SIG-M5 (cell line): Measurements from ENCODE around the gene WNT3A.
"Not testable (repeated sequence)": the region's sequence is repeated elsewhere in the genome, so short reads cannot be mapped to it uniquely, and the experiment has no call there.

Source experiments
- DNase-seq: peaks from one replicate; lab custom pipeline; 2025; lab: John Stamatoyannopoulos, UW

The WNT3A gene

GRCh38 chr1:228011721-228012311, 5.0 kb downstream of the WNT3A start:
- DNase-seq: no peak

DNA sequence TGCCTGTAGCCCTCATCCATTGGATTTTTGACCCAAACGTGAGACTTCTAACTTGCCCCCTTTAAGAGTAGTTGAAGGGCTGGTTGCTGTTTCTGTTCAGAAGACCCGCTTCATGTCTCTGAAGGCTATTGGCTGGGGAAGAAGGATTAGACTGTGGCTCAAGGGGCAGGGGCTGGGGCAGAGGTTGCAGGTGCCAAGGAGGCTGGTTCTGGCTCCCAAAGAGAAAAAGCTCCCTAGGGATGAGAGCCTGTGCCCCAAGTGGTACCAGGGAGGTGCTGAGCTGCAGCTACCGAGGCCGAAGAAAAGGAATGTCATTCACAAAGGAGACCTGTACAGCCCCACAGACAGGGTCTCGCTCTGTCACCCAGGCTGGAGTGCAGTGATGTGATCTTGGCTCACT, 5.8 kb downstream of the WNT3A start:
- DNase-seq: no peak

DNA sequence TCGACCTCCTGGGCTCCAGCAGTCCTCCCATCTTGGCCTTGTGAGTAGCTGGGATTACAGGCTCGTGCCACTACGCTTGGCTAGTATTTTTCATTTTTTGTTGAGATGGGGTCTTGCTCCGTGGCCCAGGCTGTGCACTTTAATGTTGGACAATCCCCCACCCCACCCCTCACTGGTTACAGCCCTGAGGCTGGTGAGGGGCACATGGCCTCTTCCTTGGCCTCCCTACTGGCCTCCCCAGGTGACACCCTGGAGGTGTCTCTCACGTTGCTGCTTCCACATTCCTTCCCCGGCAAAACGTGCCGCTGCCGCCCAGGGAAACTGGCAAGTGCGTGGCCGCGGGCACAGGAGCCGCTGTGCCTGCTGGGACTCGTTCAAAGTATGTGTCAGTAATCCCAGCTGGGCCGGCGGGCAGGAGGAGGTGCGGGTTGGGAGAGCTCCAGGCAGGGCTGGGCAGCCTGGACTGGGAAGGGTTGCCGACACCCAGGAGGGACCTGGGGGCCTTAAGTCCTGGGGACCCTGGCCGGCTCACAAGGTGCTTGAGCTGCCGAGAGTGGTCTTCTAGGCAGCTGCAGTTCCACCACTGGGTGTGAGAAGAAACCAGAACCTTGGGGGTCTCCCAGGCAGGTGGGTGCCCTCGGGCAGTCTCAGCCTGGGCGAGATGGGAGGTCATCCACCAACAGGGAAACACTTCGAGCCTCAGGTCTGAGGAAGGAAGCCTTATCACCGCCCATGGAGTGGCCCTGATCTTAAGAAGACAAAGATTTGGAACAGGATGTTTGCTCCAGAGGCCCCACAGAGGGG, 6.5 kb downstream of the WNT3A start:
- DNase-seq: no peak

GRCh38 chr1:228013935-228014930, 7.4 kb downstream of the WNT3A start:
- DNase-seq: no peak

DNA sequence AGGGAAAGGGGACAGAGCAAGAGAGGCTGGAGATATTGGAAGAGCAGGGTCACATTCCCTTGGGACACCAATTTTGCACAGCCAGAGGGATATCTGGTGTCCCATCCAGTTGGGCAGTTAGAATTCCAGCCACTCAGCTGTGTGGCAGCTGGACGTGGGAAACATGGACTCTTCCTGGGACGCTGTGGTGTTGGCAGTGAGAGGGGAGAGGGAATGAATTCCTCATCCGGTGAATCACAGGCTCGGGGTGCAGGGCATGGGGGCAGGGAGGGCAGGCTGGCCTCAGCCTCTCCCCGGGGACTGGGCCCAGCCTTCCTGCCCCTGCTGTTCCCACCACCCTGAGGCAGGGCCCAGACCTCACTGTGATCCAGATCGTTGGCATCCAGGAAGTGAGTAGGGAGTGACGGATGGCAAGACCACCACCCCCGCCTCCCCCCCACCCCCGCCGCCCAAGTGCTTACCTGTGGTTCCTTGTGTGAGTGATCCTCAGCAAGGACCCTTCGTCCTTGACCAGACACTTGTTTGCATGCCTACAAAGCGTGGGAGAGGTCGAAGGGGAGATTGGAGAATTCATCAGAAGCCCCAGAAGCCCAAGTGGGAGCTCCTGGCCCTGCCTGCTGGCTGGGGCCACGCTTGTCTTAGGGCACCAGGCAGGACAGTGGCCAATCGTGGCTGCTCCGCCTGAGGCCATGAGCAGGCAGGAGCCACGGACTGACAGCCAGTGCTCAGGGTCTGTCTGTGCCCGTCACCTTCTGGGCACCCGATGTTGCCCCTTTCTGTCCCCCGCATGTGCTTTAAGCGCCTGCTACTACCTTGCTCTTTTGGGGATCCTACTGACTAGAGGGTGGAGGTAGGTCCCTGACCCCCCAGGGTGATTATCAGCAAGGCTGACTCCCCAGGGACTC, 8.7 kb downstream of the WNT3A start:
- DNase-seq: no peak

GRCh38 chr1:228016181-228016510, 9.3 kb downstream of the WNT3A start:
- DNase-seq: no peak

DNA sequence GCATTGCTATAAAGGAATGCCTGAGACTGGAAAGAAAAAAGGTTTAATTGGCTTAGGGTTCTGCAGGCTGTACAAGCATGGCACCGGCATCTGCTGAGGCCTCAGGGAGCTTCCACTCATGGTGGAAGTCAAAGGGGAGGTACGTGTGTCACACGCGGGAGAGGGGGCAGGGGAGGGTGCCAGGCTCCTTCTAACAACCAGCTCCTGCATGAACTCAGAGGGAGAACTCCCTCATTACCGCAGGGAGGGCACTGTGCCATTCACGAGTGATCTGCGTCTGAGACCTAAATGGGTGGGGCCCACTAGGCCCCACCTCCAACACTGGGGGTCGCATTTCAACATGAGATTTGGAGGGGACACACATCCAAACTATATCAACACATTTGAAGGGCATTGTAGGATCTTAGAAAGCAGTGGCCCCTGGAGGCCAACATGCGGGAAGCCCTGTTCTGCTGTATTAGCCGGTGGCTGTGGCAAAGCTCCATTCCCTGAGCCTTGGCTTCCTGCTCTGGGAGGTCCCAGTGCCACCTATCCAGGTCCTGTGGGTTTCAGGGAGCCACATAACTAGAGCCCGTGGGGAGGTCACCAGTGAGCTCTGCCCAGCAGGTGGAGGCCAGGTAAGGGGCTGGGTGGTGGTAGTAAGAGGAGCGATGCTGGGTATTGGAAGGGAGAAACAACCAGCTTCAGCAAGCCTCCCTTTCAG, 10.0 kb downstream of the WNT3A start:
- DNase-seq: no peak

GRCh38 chr1:228017356-228018124, 10.7 kb downstream of the WNT3A start:
- DNase-seq: no peak

- DNase-seq: no peak
Measured at GRCh38 chr1:228018125-228018398, 11.3 kb downstream of the WNT3A start.

DNA sequence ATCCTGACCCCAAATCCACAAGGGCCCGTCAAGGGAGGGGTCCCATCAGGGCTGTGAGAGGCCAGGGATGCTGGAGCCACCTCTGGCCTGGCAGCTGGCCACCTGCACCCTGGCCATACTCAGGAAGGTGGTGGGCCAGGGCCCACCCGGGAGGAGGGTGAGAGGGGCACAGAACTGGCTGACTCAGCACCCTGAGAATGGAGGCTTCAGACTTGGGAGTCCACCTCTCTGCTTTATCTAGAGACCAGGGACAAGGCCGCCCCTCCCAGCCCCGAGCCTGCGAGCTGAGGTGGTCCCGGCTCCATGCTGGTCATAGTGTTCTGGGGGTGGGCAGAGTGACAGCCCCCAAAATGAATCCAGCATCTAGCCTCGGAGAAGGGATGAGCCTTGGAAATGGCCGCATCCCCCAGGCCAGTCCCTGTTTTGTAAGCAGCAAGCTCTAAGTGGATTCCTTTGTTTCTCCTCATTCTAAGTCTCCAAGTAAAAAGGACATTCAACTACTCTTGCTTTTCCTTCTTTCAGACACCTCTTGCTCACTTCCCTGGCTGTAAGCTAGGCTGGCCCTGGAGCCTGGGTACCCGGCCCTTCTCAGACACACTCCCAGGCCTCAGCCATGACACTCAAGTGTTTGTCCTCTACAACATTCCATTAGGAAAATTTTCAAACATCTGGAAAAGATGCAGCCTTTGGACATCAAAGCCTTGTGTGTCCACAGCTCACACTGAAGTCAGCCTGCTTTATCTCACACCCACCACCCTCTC, 12.3 kb downstream of the WNT3A start:
- DNase-seq: no peak

- not testable (repeated sequence) for DNase-seq
Measured at GRCh38 chr1:228019722-228020083, 12.9 kb downstream of the WNT3A start.

DNA sequence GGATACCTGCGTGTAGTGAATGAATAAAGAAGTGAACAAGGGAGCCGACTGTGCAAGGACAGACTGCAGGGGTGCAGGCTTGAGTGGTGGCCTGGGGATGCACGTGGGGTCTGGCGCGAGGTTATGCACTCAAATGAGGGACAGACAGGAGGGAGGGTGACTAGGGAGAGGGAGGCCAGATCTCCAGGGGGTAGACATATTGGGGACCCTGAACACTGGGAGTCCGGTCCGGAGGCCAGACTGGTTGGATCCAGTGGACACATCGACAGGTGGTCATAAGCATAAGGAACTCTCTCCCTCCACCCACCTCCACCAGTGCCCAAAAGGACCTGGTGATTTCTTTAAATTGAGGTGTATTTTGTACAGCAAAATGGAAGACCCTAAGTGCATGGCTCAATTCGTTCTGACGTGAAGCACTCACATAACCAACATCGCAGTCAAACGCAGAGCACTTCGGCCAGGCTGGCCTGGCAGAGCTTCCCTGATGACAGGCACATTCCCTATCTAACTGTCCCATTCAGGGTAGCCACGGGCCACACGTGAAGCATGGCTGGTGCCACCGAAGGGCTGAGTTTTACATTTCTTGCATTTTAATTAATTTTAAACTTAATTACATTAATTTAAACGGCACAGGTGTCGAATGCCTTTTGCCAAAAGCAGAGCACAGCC, 14.0 kb downstream of the WNT3A start:
- DNase-seq: no peak

DNA sequence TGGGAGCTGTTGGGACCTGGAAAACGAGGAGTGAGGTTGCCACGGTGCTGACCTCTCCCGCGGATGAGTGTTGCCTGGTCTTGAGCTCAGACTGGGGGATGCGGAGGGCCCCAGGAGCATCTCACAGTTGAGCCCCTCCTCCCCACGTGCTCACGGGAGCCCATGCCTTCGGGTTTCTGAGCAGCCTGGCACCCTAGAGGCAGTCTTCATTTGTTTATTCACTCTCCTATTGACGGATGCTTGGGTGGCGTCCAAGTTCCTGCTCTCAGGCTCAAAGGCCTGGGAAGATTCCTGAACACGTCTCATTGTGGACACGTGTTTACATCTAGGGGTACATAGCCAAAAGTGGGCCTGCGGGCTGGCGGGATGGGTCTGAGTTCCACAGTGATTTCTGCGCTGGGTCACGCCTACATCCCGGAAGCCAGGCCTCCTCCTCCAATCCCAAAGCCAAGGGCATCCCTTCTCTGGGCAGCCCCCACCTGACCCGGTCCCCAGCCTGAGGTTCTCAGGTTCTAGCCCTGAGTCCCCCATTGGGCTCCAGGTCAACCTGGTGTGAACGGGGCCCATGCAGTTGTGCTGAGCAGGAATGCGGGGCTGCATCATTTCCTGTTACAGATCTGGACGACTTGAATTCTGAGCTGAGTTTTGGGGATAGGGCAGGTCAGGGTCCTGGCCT, 14.7 kb downstream of the WNT3A start:
- DNase-seq: no peak

DNA sequence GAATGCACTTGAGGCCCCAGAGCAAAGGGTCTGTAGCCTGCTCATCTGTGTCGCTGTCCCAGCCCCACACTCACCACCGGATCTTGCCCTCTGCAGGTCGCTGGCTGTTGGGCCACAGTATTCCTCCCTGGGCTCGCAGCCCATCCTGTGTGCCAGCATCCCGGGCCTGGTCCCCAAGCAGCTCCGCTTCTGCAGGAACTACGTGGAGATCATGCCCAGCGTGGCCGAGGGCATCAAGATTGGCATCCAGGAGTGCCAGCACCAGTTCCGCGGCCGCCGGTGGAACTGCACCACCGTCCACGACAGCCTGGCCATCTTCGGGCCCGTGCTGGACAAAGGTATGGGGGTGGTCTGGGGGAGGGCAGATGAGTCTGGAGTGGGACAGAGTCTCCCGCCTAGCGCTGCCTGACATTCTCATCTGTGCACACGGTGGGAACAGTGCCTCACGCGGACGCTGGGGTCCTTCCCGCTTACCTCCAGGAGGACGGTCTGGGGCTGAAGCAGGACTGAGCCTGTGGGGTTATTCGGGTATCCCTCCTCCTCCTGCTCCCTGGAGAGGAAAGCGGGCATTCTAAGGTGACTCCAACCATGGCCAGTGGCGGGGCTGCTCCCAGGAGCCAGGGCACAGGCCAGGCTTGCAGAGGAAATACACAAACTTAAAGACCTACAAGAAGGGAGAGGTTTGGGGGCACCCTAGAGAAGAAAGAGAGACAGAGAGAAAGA, 15.9 kb downstream of the WNT3A start:
- no peak for DNase-seq

GRCh38 chr1:228023294-228023639, 16.5 kb downstream of the WNT3A start:
- no peak for DNase-seq

- no peak for DNase-seq
Measured at GRCh38 chr1:228029281-228029680, 22.5 kb downstream of the WNT3A start.

- DNase-seq: no peak
Measured at GRCh38 chr1:228030451-228031201, 23.8 kb downstream of the WNT3A start.
